NCI-H2107 (cell line): Measurements from ENCODE around the gene ENPP7.
A peak's percentile ranks its signal among the peaks of the same experiment; 100 is the strongest.
"Not testable (repeated sequence)": the region's sequence is repeated elsewhere in the genome, so short reads cannot be mapped to it uniquely, and the experiment has no call there.

Experiments used
- DNase-seq: peaks from one replicate; lab custom pipeline; 2025; lab: John Stamatoyannopoulos, UW

Gene ENPP7

DNA sequence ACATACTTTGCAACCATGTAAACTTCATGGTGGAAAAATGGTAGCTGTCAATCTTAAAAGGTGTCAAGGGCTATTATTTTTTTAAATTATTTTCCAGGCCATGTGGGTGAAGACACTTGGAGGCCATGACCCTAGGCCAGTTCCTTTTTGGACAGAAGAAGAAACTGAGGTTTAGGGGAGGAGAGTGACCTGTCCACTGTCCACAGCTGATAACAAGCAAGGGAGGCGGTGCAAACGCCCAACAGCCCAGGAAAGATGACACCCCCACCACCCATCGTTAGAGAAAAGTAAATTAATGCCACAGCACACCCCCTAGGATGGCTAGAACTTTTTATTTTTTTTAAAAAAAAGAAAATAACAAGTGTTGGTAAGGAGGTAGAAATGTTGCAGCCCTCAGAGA, 19.2 kb downstream of the ENPP7 start:
- DNase-seq, result no peak

DNA sequence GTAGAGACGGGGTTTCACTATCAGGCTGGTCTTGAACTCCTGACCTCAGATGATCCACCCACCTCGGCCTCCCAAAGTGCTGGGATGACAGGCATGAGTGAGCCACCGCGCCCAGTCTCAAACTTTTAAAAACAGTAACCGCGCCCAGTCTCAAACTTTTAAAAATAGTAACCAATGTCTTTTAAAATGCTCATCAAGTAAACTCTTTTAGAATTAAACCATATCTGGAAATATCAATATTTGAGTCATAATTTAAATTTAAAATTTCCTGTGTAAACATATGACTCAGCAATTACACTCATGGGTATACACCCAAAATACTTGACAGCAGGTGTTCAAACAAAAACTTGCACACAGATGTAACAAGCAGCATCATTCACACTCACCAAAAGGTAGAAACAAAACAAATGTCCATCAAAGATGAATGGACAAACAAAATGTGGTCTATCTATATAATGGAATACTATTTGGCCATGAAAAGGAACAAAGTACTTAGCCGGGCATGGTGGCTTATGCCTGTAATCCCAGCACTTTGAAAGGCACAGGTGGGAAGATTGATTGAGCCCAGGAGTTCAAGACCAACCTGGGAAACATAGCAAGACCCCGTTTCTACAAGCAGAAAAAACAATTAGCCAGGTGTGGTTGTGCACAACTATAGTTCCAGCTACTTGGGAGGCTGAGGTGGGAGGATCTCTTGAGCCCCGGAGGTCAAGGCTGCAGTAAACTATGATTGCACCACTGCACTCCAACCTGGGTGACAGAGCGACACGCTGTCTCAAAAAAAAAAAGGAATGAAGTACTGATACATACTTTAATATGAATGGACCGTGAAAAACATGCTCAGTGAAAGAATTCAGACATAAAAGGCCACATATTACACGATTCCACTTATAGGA, 20.2 kb downstream of the ENPP7 start:
- no peak for DNase-seq

DNA sequence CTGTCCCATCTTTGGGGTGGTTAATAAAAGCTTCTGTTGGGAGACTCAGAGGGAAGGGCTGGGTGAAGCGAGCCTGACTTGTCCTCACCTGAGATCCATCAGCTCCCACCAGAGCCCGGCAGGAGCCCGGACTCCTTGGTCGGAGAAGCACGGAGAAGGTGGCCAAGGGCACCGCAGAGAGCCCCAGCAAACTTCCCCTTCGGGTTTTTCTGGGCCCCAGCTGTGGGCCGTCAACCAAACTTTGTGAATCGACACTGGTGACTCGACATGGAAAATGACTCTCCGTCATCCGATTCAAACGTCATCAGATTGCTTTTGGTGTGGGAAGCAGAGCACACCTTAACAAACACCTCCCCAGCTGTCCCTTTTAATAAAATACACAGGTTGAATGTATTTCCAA, 21.4 kb downstream of the ENPP7 start:
- DNase-seq, result no peak

- no peak for DNase-seq
Observed at GRCh38 chr17:79754370-79754769, 23.6 kb downstream of the ENPP7 start.

DNA sequence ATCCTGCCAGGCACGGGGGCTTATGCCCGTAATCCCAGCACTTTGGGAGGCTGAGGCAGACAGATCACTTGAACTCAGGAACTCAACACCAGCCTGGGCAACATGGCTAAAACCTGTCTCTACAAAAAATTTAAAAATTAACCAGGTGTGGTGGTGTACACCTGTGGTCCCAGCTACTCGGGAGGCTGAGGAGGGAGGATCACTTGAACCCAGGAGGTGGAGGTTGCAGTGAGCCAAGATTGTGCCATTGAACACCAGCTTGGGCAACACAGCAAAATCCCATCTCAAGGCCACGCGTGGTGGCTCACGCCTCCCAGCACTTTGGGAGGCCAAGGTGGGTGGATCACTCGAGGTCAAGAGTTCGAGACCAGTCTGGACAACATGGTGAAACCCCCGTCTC, 24.2 kb downstream of the ENPP7 start:
- not testable (repeated sequence) for DNase-seq

GRCh38 chr17:79755591-79755990, 24.8 kb downstream of the ENPP7 start:
- no peak for DNase-seq

- DNase-seq, result no peak
Observed at GRCh38 chr17:79757140-79757745, 26.5 kb downstream of the ENPP7 start.

- DNase-seq, result no peak
Observed at GRCh38 chr17:79758271-79758670, 27.5 kb downstream of the ENPP7 start.

- no peak for DNase-seq
Observed at GRCh38 chr17:79760197-79760906, 29.6 kb downstream of the ENPP7 start.

DNA sequence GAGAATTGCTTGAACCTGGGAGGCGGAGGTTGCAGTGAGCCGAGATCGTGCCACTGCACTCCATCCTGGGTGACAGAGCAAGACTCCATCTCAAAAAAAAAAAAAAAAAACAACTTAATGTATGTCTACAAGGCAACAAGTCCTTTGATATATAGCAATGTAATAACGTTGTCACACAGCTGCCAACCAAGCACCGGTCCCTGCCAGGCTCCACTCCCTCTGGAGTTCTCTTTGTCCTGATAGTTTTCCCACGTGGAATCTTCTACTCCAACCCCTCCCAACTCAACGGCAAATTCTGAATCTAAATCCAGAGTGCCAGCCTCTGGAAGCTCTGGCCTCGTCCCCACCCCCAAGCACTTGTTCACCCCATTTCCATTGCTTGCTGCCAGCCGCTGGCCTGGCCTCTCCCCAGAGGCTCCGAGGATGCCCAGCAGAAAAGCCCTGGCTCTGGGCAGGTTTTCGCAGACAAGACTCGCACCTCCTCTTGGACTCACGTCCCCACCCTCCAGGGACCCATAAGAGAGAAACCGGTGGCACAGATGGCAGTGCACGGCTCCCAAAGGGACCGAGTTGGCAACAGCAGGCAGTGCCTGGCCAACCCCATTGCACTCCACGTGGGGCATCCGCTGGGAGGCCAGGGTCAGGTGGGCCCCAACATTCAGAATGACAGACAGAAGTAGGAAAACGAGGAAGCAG, 31.3 kb downstream of the ENPP7 start:
- DNase-seq, result no peak

- DNase-seq, result no peak
Observed at GRCh38 chr17:79765708-79766107, 35.0 kb downstream of the ENPP7 start.

- DNase-seq, result no peak
Observed at GRCh38 chr17:79769570-79770506, 39.1 kb downstream of the ENPP7 start.

- no peak for DNase-seq
Observed at GRCh38 chr17:79771276-79771675, 40.5 kb downstream of the ENPP7 start.

DNA sequence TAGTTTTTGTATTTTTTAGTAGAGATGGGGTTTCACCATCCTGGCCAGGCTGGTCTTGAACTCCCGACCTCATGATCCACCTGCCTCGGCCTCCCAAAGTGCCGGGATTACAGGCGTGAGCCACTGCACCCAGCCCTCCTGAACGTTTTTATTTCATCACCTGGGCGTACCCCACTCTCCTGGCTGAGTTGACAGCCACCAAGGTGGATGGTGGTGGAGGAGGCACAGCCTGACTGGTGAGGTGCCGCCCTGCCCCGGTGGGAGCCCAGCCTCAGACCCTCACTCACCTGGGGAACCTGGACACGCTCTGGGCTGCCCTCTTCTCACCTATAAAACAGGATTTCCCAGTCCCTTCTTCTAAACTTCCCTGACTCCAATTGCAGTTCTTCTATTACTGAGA, 42.0 kb downstream of the ENPP7 start:
- DNase-seq, result not testable (repeated sequence)

- DNase-seq, result no peak
Observed at GRCh38 chr17:79774561-79774975, 43.8 kb downstream of the ENPP7 start.

DNA sequence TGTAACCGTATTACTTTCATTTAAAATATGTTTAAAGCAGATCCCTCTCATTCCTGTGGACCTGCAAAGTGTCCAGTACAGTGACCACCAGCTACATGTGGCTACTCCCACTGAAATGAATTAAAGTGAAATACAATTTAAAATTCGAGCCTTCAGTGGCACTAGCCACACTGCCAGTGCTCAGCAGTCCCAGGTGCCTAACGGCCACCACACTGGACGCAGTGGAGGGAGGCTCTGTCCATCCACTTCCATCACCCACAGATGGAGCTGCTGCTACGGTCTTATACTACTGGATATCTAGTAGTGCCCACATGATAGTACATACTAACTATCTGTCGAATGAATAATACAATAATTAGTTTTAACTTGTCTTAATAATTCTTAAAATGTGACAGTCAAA, 44.9 kb downstream of the ENPP7 start:
- no peak for DNase-seq

- no peak for DNase-seq
Observed at GRCh38 chr17:79776376-79777119, 45.8 kb downstream of the ENPP7 start.

DNA sequence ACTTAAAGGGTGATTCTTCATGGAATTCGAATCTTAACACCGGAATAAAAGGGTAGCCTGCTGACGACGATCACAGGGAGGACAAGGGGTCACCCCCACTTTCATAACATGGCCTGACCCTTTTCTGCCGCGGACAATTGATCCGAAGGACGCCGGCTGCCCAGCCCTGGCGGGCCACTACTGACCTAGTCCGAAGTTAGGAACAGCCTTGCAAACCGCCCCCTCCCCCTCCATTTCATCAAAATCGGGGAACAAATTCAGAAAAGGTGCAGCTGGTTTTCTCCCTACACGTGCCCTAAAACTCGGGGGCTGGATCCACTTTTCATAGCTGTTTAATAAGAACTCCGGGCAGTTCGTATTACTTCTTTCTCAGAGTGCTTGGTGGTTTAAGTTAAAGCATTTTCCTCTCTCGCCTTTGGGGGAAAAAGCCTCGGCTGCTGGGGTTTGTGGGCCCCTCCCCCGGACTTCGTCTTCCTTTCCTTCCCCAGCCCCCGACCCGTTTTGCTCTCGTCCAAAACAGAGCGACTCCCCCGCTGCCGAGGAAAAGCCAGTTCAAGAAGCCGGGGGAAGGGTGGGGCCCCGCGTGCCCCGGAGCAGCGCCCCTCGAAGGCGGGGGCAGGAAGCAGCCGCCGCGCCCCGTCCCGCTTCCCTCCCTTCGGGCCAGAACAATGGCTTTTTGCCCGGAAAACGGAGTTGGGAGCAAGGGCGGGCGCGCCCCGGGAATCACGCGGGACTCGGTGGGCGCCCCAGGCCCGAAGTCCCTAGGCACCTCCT, 46.6 kb downstream of the ENPP7 start:
- DNase-seq, result no peak

DNA sequence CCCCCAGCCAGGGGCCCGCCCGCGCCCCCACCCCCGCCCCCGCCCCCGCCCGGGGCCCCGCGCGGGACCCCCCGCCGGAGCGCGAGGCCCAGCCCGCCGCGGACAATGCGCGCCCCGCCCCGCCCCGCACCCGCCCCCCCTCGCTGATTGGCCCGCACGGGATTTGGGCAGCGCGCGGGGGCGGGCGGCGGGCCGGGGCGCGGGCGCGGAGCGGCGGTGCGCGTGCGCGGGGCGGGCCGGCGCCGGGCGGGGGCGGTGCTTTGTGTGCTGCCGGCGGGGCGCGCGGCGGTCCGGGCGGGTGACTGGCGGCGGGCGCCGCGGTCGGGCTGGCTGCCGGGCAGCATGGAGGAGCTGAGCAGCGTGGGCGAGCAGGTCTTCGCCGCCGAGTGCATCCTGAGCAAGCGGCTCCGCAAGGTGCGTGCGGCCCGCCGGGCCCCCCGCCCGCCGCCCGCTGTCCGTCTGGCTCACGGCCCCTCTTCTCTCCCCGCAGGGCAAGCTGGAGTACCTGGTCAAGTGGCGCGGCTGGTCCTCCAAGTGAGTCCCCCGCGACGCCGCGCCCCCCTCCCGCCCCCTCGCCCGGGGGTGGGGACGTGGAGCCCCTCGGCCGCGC, 47.3 kb downstream of the ENPP7 start, which contains the start of gene CBX2:
Gene CBX2 (plus strand): TSS at position 255 of the 610 bp plus-strand sequence. CDS start 88 bp downstream, at position 343.
- DNase-seq, result peak; percentile 53
